ENCODE results near the gene VAV2. TPM values are rescaled to one million over a fixed set of nuclear protein-coding genes. Genes with fewer than 3 reads are reported as not detected.

VAV2 gene
- total RNA-seq, 2 experiments from 2014 or later, result 11.0 to 27.8 TPM

DNA sequence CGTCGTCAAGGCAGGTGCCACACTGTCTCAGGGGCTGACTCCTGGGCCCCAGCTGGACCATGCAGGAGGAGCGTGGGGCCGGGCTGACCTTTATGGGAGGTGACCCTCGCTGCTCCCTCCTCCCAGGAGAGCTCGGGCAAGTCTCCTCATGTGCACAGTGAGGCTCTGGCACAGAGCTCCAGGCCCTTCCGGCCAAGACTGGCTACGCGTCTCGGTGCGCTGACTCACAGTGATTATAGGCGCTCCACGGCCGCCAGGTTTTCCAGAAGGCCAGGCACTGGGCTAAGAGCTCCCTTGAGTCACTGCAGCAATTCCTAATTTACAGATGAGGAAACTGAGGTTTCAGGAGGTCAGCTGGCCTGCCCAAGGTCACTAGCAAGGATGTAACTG, 47.4 kb downstream of the VAV2 start:
- POLR2A ChIA-PET, result interaction anchor here (0.5 to 3.7 kb wide), 3 partner anchors 11 to 1215 kb away, joined by 3 to 46 read pairs (median 4); partner anchors contain the start of gene BRD3OS
- Histone ChIP-seq H3K9me3 (ENCODE audit: low read length) (no peaks in the 10 kb centered on the region), H3K4me2 (ENCODE audit: low read length) (peak overlapping the region; percentile 77)

DNA sequence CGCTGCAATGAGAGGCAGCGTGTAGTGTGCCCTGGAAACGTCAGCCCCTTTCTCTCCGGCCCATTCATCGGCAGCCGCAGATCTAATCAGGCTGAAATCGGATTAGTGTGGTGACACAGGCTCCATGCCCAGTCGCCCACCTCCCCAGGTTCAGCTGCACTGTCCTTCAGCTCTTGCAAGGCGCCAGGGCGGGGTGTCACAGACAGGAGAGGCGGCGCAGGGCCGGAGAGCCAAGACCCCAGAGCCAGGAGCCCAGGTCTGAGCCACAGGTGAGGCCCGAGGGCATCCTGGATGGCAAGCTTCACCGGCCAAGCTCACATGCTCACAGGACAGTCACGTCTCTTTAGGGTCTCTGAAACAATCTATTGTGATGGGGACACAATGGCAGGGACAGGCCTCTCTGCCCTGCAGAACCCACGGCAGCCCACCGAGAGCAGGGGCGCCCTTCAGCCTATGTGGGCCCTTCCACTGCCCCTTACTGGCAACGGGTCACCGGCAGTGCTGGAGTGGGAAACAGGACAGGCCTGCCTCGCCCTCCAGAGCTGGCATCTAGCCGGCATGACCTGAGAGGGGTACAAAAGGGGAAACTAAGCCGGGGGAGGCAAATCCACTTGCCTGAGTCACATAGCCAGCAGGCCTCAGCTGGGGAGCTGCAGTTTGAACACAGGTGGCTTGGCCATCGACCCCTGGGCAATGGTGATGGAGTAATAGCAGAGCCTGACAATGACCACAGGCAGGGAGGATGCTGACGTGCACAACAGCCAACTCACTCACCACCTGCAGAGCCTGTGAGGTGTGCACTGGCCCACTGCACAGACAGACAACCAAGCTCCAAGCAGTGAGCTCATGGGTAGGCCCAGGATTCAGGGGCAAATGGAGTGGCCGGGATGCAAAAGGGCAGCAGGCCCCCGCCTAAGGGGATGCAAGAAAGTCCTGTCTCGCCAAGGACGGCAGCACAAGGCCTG, 48.1 kb downstream of the VAV2 start:
- no TSS peak for BruUV-seq (replicated peaks)
- intact Hi-C loops (cut with micrococcal nuclease; ENCODE audit: unreplicated experiment), result loop anchor here (2.0 kb wide), 1 partner anchor 49 kb away; the partner anchor contains the start of gene VAV2
- CTCF ChIA-PET (ENCODE audit: unreplicated experiment), result interaction anchor here (1.7 kb wide), 1 partner anchor 15 kb away, joined by 6 read pairs; no protein-coding TSS in a partner anchor

More for the DNA sequence above, 47.4 kb downstream of the VAV2 start:
- DNase-seq (ENCODE audit: low spot score), result no peak
- Histone ChIP-seq H3K36me3 (ENCODE audit: insufficient read depth, low read length) (no peaks in the 10 kb centered on the region), H3K9me2 (ENCODE audit: insufficient read depth, low read length) (no peaks in the 10 kb centered on the region), H3K4me1 (ENCODE audit: insufficient read depth, low read length, poor library complexity, severe bottlenecking) (peaks cover 47% of the 10 kb centered on the region), H3K79me2 (ENCODE audit: insufficient read depth, low read depth, low read length) (peaks cover 4% of the 10 kb centered on the region; the same call in 1 of the 2 replicates), H3K27ac (ENCODE audit: low read depth, low read length, poor library complexity, severe bottlenecking) (peak overlapping the region; percentile 89), H2AFZ (ENCODE audit: low read length) (no peak overlapping the region), H3K4me3 (ENCODE audit: low read depth, low read length, poor library complexity, severe bottlenecking) (no peak overlapping the region), H4K20me1 (ENCODE audit: insufficient read depth, low read length) (no peaks in the 10 kb centered on the region)
- BruUV-seq (replicated peaks), result no TSS peak
- intact Hi-C loops (cut with micrococcal nuclease; ENCODE audit: unreplicated experiment), result loop anchor here (2.0 kb wide), 1 partner anchor 48 kb away; the partner anchor contains the start of gene VAV2
- CTCF ChIA-PET (ENCODE audit: unreplicated experiment), result interaction anchor here (1.7 kb wide), 1 partner anchor 15 kb away, joined by 6 read pairs; no protein-coding TSS in a partner anchor
- TF ChIP-seq, protein P1, sequence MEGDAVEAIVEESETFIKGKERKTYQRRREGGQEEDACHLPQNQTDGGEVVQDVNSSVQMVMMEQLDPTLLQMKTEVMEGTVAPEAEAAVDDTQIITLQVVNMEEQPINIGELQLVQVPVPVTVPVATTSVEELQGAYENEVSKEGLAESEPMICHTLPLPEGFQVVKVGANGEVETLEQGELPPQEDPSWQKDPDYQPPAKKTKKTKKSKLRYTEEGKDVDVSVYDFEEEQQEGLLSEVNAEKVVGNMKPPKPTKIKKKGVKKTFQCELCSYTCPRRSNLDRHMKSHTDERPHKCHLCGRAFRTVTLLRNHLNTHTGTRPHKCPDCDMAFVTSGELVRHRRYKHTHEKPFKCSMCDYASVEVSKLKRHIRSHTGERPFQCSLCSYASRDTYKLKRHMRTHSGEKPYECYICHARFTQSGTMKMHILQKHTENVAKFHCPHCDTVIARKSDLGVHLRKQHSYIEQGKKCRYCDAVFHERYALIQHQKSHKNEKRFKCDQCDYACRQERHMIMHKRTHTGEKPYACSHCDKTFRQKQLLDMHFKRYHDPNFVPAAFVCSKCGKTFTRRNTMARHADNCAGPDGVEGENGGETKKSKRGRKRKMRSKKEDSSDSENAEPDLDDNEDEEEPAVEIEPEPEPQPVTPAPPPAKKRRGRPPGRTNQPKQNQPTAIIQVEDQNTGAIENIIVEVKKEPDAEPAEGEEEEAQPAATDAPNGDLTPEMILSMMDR (conservative IDR thresholded peaks at IDR 0.05; ENCODE audit: low read length), result no peak
- no peak for TF ChIP-seq EZH2phosphoT487 (IDR thresholded peaks at IDR 0.05; ENCODE audit: borderline replicate concordance, low read depth, low read length)

More for the DNA sequence above, 48.1 kb downstream of the VAV2 start:
- no peaks in the 10 kb centered on the region for H3K36me3 ChIP-seq (ENCODE audit: insufficient read depth, low read length)
- peaks cover 4% of the 10 kb centered on the region; the same call in 1 of the 2 replicates for H3K79me2 ChIP-seq (ENCODE audit: insufficient read depth, low read depth, low read length)
- TF ChIP-seq, protein P1 (conservative IDR thresholded peaks at IDR 0.05; ENCODE audit: low read length), result no peak
- TF ChIP-seq EZH2phosphoT487 (IDR thresholded peaks at IDR 0.05; ENCODE audit: borderline replicate concordance, low read depth, low read length), result no peak
- no peaks in the 10 kb centered on the region for H3K9me2 ChIP-seq (ENCODE audit: insufficient read depth, low read length)
- peak overlapping the region; percentile 89 for H3K27ac ChIP-seq (ENCODE audit: low read depth, low read length, poor library complexity, severe bottlenecking)
- H4K20me1 ChIP-seq (ENCODE audit: insufficient read depth, low read length), result no peaks in the 10 kb centered on the region
- DNase-seq (ENCODE audit: low spot score), result peak; percentile 49
- no peaks in the 10 kb centered on the region for H3K9me3 ChIP-seq (ENCODE audit: low read length)
- H3K4me1 ChIP-seq (ENCODE audit: insufficient read depth, low read length, poor library complexity, severe bottlenecking), result peaks cover 45% of the 10 kb centered on the region
- peak overlapping the region; percentile 77 for H3K4me2 ChIP-seq (ENCODE audit: low read length)
- no peak overlapping the region for H2AFZ ChIP-seq (ENCODE audit: low read length)
- POLR2A ChIA-PET, result interaction anchor here (0.5 to 3.7 kb wide), 3 partner anchors 12 to 1215 kb away, joined by 3 to 46 read pairs (median 4); partner anchors contain the start of gene BRD3OS
- H3K4me3 ChIP-seq (ENCODE audit: low read depth, low read length, poor library complexity, severe bottlenecking), result no peak overlapping the region
